ENCODE data around the gene WDR4.

DNA sequence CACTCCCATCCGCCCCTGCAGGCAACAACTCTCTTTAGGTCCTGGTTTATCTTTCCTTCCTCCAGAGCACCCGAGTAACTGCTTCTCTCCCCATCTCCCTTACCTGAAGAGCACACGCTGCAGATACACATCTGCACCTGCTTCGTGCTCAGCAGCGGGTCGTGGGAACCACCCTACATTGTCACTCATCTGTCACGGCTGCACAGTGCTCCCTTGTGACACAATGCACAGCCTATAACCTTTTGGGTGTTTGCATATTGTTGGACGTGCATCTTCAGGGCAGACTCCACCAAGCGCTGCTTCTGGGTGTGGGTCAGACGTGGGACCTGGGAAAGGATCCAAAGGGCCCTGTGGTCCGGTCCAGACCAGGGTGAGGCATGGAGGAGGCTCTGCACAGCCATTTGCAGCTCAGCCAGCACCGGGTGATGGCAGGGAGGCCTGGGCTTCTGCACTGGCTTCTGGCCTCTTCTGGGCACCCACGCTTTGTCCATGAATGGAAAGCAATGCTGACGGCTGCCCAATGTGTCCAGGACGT, 42.5 kb downstream of the WDR4 start:
- TF ChIP-seq, protein P1, sequence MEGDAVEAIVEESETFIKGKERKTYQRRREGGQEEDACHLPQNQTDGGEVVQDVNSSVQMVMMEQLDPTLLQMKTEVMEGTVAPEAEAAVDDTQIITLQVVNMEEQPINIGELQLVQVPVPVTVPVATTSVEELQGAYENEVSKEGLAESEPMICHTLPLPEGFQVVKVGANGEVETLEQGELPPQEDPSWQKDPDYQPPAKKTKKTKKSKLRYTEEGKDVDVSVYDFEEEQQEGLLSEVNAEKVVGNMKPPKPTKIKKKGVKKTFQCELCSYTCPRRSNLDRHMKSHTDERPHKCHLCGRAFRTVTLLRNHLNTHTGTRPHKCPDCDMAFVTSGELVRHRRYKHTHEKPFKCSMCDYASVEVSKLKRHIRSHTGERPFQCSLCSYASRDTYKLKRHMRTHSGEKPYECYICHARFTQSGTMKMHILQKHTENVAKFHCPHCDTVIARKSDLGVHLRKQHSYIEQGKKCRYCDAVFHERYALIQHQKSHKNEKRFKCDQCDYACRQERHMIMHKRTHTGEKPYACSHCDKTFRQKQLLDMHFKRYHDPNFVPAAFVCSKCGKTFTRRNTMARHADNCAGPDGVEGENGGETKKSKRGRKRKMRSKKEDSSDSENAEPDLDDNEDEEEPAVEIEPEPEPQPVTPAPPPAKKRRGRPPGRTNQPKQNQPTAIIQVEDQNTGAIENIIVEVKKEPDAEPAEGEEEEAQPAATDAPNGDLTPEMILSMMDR (IDR thresholded peaks at IDR 0.05), result no peak
- no peak for TF ChIP-seq POLR2A (IDR thresholded peaks at IDR 0.05)
